Endothelial cell of umbilical vein (primary cell): ENCODE data around the gene C1RL. TPM values are rescaled to one million over a fixed set of nuclear protein-coding genes. Genes with fewer than 3 reads are reported as not detected.
"Not testable (repeated sequence)": the region's sequence is repeated elsewhere in the genome, so short reads cannot be mapped to it uniquely, and the experiment has no call there.

Experiments used
- BruUV-seq: library from RNA; stranded (reverse); fragments of 400-500 nt; replicated peaks from 2 replicates; lab custom pipeline; 2021; lab: Mats Ljungman, UMichigan
- CTCF ChIA-PET: fragments of 300-600, 350-600 bp; sonication (Branson Sonifier 250); formaldehyde crosslinking; loops from one replicate; lab custom pipeline; 2021; ENCODE audit warnings: antibody characterized with exemption, inconsistent platforms; lab: Charles Lee
- POLR2A ChIA-PET: fragments of 300-600, 350-600 bp; sonication (Branson Sonifier 250); formaldehyde crosslinking; loops from one replicate; lab custom pipeline; 2021; ENCODE audit warnings: antibody characterized with exemption, inconsistent platforms; lab: Charles Lee
- DNase-seq: peaks from one replicate; pipeline ENCODE4 v3.0.0-alpha.2; 2011; ENCODE audit warnings: low read depth, low spot score
- FAIRE-seq: peaks from 2 replicates; lab custom pipeline; 2011; peaks lifted over from hg19 to GRCh38; lab: Jason Lieb, UNC
- H2AFZ ChIP-seq: 2 replicates; pipeline ENCODE4 v1.6.0; 2012; ENCODE audit warnings: low read depth, low read length, control low read depth, inconsistent platforms
- H3K27ac ChIP-seq: 2 replicates; pipeline ENCODE4 v1.5.1; 2011; ENCODE audit warnings: low read depth, mild to moderate bottlenecking, control low read depth, low read length, moderate library complexity; ENCODE audit not compliant: insufficient read depth
- H3K27me3 ChIP-seq, 2 experiments: 2 replicates each; pipeline versions ENCODE4 v1.6.0 to v1.6.1; 2011; ENCODE audit warnings: low read length in 2 of 2, mixed read lengths in 1 of 2; ENCODE audit not compliant: control insufficient read depth in 2 of 2, insufficient read depth in 2 of 2
- H3K36me3 ChIP-seq, 2 experiments: 2 replicates in 1 of 2; 3 replicates in 1 of 2; pipeline ENCODE4 v1.5.1; 2011; ENCODE audit warnings: low read length in 2 of 2, mild to moderate bottlenecking in 1 of 2, moderate library complexity in 1 of 2; ENCODE audit not compliant: control insufficient read depth in 2 of 2, insufficient read depth in 2 of 2; ENCODE audit errors: extremely low read depth in 1 of 2
- H3K4me1 ChIP-seq: 3 replicates; pipeline ENCODE4 v1.5.1; 2011; ENCODE audit warnings: mild to moderate bottlenecking, low read length; ENCODE audit not compliant: control insufficient read depth, insufficient read depth; ENCODE audit errors: extremely low read depth
- H3K4me2 ChIP-seq: 2 replicates; pipeline ENCODE4 v1.6.1; 2011; ENCODE audit warnings: low read length, control low read depth, mixed read lengths; ENCODE audit not compliant: insufficient read depth
- H3K4me3 ChIP-seq, 3 experiments: fragments of 200-600 bp in 1 of 3; sonication (generic), shearing (Covaris generic) in 1 of 3; replicated peaks in 1 of 3; 2 replicates each; pipeline ENCODE4 v1.5.1; 2011 to 2016; ENCODE audit warnings: control low read depth in 3 of 3, low read length in 3 of 3, mild to moderate bottlenecking in 2 of 3, inconsistent platforms in 1 of 3, low read depth in 1 of 3, moderate library complexity in 1 of 3; ENCODE audit not compliant: insufficient read depth in 1 of 3
- H3K79me2 ChIP-seq: 2 replicates; pipeline ENCODE4 v1.6.0; 2012; ENCODE audit warnings: low read length, inconsistent platforms; ENCODE audit not compliant: control insufficient read depth, insufficient read depth
- H3K9ac ChIP-seq: replicated peaks from 2 replicates; pipeline ENCODE3; 2011; ENCODE audit warnings: low read length, control low read depth; ENCODE audit not compliant: insufficient read depth; ENCODE audit errors: extremely low read depth
- H3K9me1 ChIP-seq: replicated peaks from 3 replicates; pipeline ENCODE4 v1.6.0; 2011; ENCODE audit warnings: mild to moderate bottlenecking, low read length; ENCODE audit not compliant: control insufficient read depth, insufficient read depth; ENCODE audit errors: extremely low read depth
- H3K9me3 ChIP-seq: replicated peaks from 2 replicates; pipeline ENCODE4 v1.5.1; 2012; ENCODE audit warnings: low read length, inconsistent platforms; ENCODE audit not compliant: control insufficient read depth, insufficient read depth
- H4K20me1 ChIP-seq: replicated peaks from 2 replicates; pipeline ENCODE3; 2011; ENCODE audit warnings: mild to moderate bottlenecking, low read length; ENCODE audit not compliant: control insufficient read depth, insufficient read depth; ENCODE audit errors: extremely low read depth
- CTCF ChIP-seq, 2 donors: IDR thresholded peaks; 1 replicate in 1 of 2; 2 replicates in 1 of 2; pipeline ENCODE4 v1.5.1; 2011; ENCODE audit warnings: low read length in 2 of 2, mild to moderate bottlenecking in 2 of 2, moderate library complexity in 2 of 2, control low read depth in 1 of 2, inconsistent platforms in 1 of 2, low read depth in 1 of 2; ENCODE audit not compliant: insufficient read depth in 1 of 2; ENCODE audit errors: extremely low read depth in 1 of 2
- EZH2 ChIP-seq: IDR thresholded peaks from 2 replicates; pipeline ENCODE4 v1.6.1; 2012; ENCODE audit warnings: borderline replicate concordance, low read depth, mild to moderate bottlenecking, moderate library complexity, low read length, inconsistent platforms; ENCODE audit not compliant: severe bottlenecking
- FOS ChIP-seq: IDR thresholded peaks from 2 replicates; pipeline ENCODE4 v1.6.1; 2011; ENCODE audit warnings: mild to moderate bottlenecking, low read length, moderate library complexity, borderline replicate concordance; ENCODE audit not compliant: insufficient read depth
- GATA2 ChIP-seq: IDR thresholded peaks from 2 replicates; pipeline ENCODE4 v1.7.0; 2011; ENCODE audit warnings: low read depth, mild to moderate bottlenecking, moderate library complexity, mixed read lengths, low read length; ENCODE audit not compliant: insufficient read length, insufficient read depth
- JUN ChIP-seq: IDR thresholded peaks from 2 replicates; pipeline ENCODE4 v1.6.1; 2011; ENCODE audit warnings: borderline replicate concordance, low read depth; ENCODE audit not compliant: insufficient read length, insufficient read depth
- MAX ChIP-seq: IDR thresholded peaks from 2 replicates; pipeline ENCODE4 v1.6.1; 2011; ENCODE audit not compliant: insufficient read depth, insufficient read length
- MYC ChIP-seq: IDR thresholded peaks from one replicate; pipeline ENCODE4 v1.6.1; 2011; ENCODE audit warnings: mild to moderate bottlenecking, low read depth, low read length
- POLR2A ChIP-seq: IDR thresholded peaks from 2 replicates; pipeline ENCODE4 v1.6.1; 2012; ENCODE audit warnings: low read depth, mild to moderate bottlenecking, control low read depth, low read length
- POLR2AphosphoS5 ChIP-seq: IDR thresholded peaks from 2 replicates; pipeline ENCODE4 v1.6.1; 2012; ENCODE audit warnings: low read depth, mild to moderate bottlenecking, control low read depth, low read length, moderate library complexity; ENCODE audit not compliant: insufficient read depth
- dilution Hi-C: fragments of 300-500 bp; cut with MboI; formaldehyde crosslinking; loops from one replicate; pipeline ENCODE4 v1.15.0; 2019; ENCODE audit warnings: low sequenced_read_pairs; ENCODE audit not compliant: extremely low pct_ligation_motif_present
- intact Hi-C: fragments of 100-400 bp; cut with micrococcal nuclease; formaldehyde crosslinking; loops from one replicate; pipeline ENCODE4 v1.10.0; 2022
- polyA plus RNA-seq, 4 experiments: library from polyadenylated mRNA; depleted of rRNA in 3 of 4; stranded (reverse) in 3 of 4; unstranded in 1 of 4; fragments of >200 nt; gene quantifications; 2 replicates each; pipeline versions ENCODE4 v1.2.1 to v1.2.3, GENCODE V29; 2011 to 2012; ENCODE audit warnings: missing spikeins in 1 of 4
- total RNA-seq: library from RNA; stranded (reverse); gene quantifications from 2 replicates; pipeline ENCODE4 v1.2.3, GENCODE V29; 2021

C1RL gene
- total and polyA plus RNA-seq, 2 donors (not counting 3 experiments of a cell fraction or from before 2014, with no cell fraction given): 20.9 to 25.0 TPM

GRCh38 chr12:7058163-7058845, 50.7 kb downstream of the C1RL start:
- H3K27ac ChIP-seq: no peak overlapping the region
- no peaks in the 10 kb centered on the region for H3K4me1 ChIP-seq
- dilution Hi-C loops (no loop called here), intact Hi-C loops (no loop called here)
- DNase-seq (no peak), FAIRE-seq (no peak)
- no peaks in the 10 kb centered on the region for H3K9me3 ChIP-seq
- POLR2A ChIA-PET: no interaction called here
- H3K79me2 ChIP-seq: no peaks in the 10 kb centered on the region
- no peak for TF ChIP-seq POLR2AphosphoS5
- TF ChIP-seq MAX: no peak
- no peak for TF ChIP-seq POLR2A
- TF ChIP-seq EZH2: no peak
- TF ChIP-seq FOS: no peak
- no peak for TF ChIP-seq GATA2
- no peak for TF ChIP-seq CTCF (IDR thresholded peaks at IDR 0.05; ENCODE audit: extremely low read depth in 1 of 2, insufficient read depth in 1 of 2, low read depth in 1 of 2, low read length in 2 of 2)
- TF ChIP-seq JUN: no peak
- no peak for TF ChIP-seq MYC
- H4K20me1 ChIP-seq: no peaks in the 10 kb centered on the region
- BruUV-seq: no TSS peak
- H3K4me3 ChIP-seq: no peak overlapping the region
- no peak overlapping the region for H2AFZ ChIP-seq
- H3K36me3 ChIP-seq: no peaks in the 10 kb centered on the region
- peaks cover 25 to 29% of the 10 kb centered on the region in 2 experiments for H3K27me3 ChIP-seq
- H3K9ac ChIP-seq: no peak overlapping the region
- H3K4me2 ChIP-seq: no peak overlapping the region
- H3K9me1 ChIP-seq: no peaks in the 10 kb centered on the region
- CTCF ChIA-PET: interaction anchor here (0.6 to 4.3 kb wide), 3 partner anchors 14 to 182 kb away, joined by 3 to 21 read pairs (median 7); partner anchors contain the start of gene C1RL

- H3K4me1 ChIP-seq, H3K4me2 ChIP-seq, CTCF ChIA-PET, intact Hi-C loops, H3K9me3 ChIP-seq, POLR2A ChIA-PET, dilution Hi-C loops, BruUV-seq, H3K36me3 ChIP-seq, H3K9ac ChIP-seq, DNase-seq, H4K20me1 ChIP-seq, H3K79me2 ChIP-seq, H2AFZ ChIP-seq, H3K27ac ChIP-seq, H3K4me3 ChIP-seq, FAIRE-seq, H3K9me1 ChIP-seq: not testable (repeated sequence)
- peaks cover 28 to 36% of the 10 kb centered on the region in 2 experiments for H3K27me3 ChIP-seq
Measured at GRCh38 chr12:7055736-7056135, 53.3 kb downstream of the C1RL start.
